K562 (cell line): ENCODE results near the gene ELOB. TPM values are rescaled to one million over a fixed set of nuclear protein-coding genes. Genes with fewer than 3 reads are reported as not detected.

Source experiments
- polyA plus RNA-seq, 8 experiments: library from polyadenylated mRNA; depleted of rRNA in 4 of 8; stranded (reverse) in 5 of 8; unstranded in 3 of 8; fragments of >200 nt; fragmentation: Nextera tagmentation in 2 of 8; fragmentation: Illumina TruSeq in 1 of 8; extraction: Ambion mirVana in 2 of 8; extraction: Trizol in 1 of 8; gene quantifications; 2 replicates each; pipeline versions ENCODE4 v1.2.1 to v1.2.3, GENCODE V29; 2011 to 2014; ENCODE audit warnings: inconsistent platforms in 1 of 8, missing spikeins in 1 of 8
- small RNA-seq: library from RNA; depleted of rRNA; stranded (forward); fragments of <200 nt; gene quantifications from one replicate; pipeline ENCODE3, GENCODE V24; 2014
- total RNA-seq, 7 experiments: library from RNA; depleted of rRNA in 6 of 7; stranded (reverse); fragments of >200 nt in 6 of 7; fragmentation: Illumina TruSeq in 2 of 7; extraction: Trizol in 2 of 7; gene quantifications; 2 replicates each; pipeline versions ENCODE4 v1.2.1 to v1.2.3, GENCODE V29; 2011 to 2021; ENCODE audit warnings: low replicate concordance in 1 of 7

The ELOB gene
- total and polyA plus RNA-seq, 9 of the 15 experiments (the other 6 are each of a cell fraction or from before 2014, with no cell fraction given): 63.2 to 791 (median 237) TPM

Small RNAs within 50 kb of the gene (small RNA-seq; reads per million reads assigned to genes)
- gene SNORA3C: not detected

Other genes starting within 250 kb of the ELOB start
Only the 7 nearest of the 20 such genes appear.
- 0.09 and 0.29 TPM in 2 replicates for gene PRSS27, start 57.1 kb downstream of the ELOB start, total RNA-seq (2014; rRNA removed)
- gene PRSS27, start 57.1 kb downstream of the ELOB start, total RNA-seq (2014; rRNA removed; fragmentation: Illumina TruSeq; extraction: Trizol): not detected in 2 replicates
- 0.15 and 0.18 TPM in 2 replicates for gene PRSS27, start 57.1 kb downstream of the ELOB start, total RNA-seq (2015; rRNA removed; fragmentation: Illumina TruSeq; extraction: Trizol)
- gene PRSS27, start 57.1 kb downstream of the ELOB start, total RNA-seq (2021): 0.16 and 0.20 TPM in 2 replicates
- gene PRSS27, start 57.1 kb downstream of the ELOB start, polyA plus RNA-seq (2011; rRNA removed): 0.20 TPM in 2 replicates
- gene PRSS27, start 57.1 kb downstream of the ELOB start, polyA plus RNA-seq (2014; fragmentation: Illumina TruSeq; extraction: Trizol): 0.11 TPM in 1 of 2 replicates, not detected in the other
- not detected for gene PRSS27, start 57.1 kb downstream of the ELOB start, polyA plus RNA-seq (2014; fragmentation: Nextera tagmentation; extraction: Ambion mirVana)
- 0.22 TPM in 1 of 2 replicates, not detected in the other for gene PRSS27, start 57.1 kb downstream of the ELOB start, polyA plus RNA-seq (2014; rRNA removed)
- 81.1 and 85.3 TPM in 2 replicates for gene SRRM2, start 24.6 kb downstream of the ELOB start, total RNA-seq (2014; rRNA removed)
- 79.2 and 79.9 TPM in 2 replicates for gene SRRM2, start 24.6 kb downstream of the ELOB start, total RNA-seq (2014; rRNA removed; fragmentation: Illumina TruSeq; extraction: Trizol)
- 70.6 and 91.2 TPM in 2 replicates for gene SRRM2, start 24.6 kb downstream of the ELOB start, total RNA-seq (2015; rRNA removed; fragmentation: Illumina TruSeq; extraction: Trizol)
- gene SRRM2, start 24.6 kb downstream of the ELOB start, total RNA-seq (2021): 413 and 466 TPM in 2 replicates
- gene SRRM2, start 24.6 kb downstream of the ELOB start, polyA plus RNA-seq (2011; rRNA removed): 82.5 and 179 TPM in 2 replicates
- gene SRRM2, start 24.6 kb downstream of the ELOB start, polyA plus RNA-seq (2014; fragmentation: Illumina TruSeq; extraction: Trizol): 517 and 558 TPM in 2 replicates
- 10 to 100 TPM; 26.7 to 27.6 TPM for gene SRRM2, start 24.6 kb downstream of the ELOB start, polyA plus RNA-seq (2014; fragmentation: Nextera tagmentation; extraction: Ambion mirVana)
- gene SRRM2, start 24.6 kb downstream of the ELOB start, polyA plus RNA-seq (2014; rRNA removed): 463 and 563 TPM in 2 replicates
- gene PRSS33, start 10.3 kb upstream of the ELOB start, total RNA-seq (2014; rRNA removed): not detected in 2 replicates
- not detected in 2 replicates for gene PRSS33, start 10.3 kb upstream of the ELOB start, total RNA-seq (2014; rRNA removed; fragmentation: Illumina TruSeq; extraction: Trizol)
- gene PRSS33, start 10.3 kb upstream of the ELOB start, total RNA-seq (2015; rRNA removed; fragmentation: Illumina TruSeq; extraction: Trizol): not detected in 2 replicates
- not detected in 2 replicates for gene PRSS33, start 10.3 kb upstream of the ELOB start, total RNA-seq (2021)
- not detected in 2 replicates for gene PRSS33, start 10.3 kb upstream of the ELOB start, polyA plus RNA-seq (2011; rRNA removed)
- gene PRSS33, start 10.3 kb upstream of the ELOB start, polyA plus RNA-seq (2014; fragmentation: Illumina TruSeq; extraction: Trizol): not detected in 2 replicates
- gene PRSS33, start 10.3 kb upstream of the ELOB start, polyA plus RNA-seq (2014; fragmentation: Nextera tagmentation; extraction: Ambion mirVana): not detected
- not detected in 2 replicates for gene PRSS33, start 10.3 kb upstream of the ELOB start, polyA plus RNA-seq (2014; rRNA removed)
- gene PRSS41, start 21.2 kb upstream of the ELOB start, total RNA-seq (2014; rRNA removed): not detected in 2 replicates
- not detected in 2 replicates for gene PRSS41, start 21.2 kb upstream of the ELOB start, total RNA-seq (2014; rRNA removed; fragmentation: Illumina TruSeq; extraction: Trizol)
- gene PRSS41, start 21.2 kb upstream of the ELOB start, total RNA-seq (2015; rRNA removed; fragmentation: Illumina TruSeq; extraction: Trizol): not detected in 2 replicates
- gene PRSS41, start 21.2 kb upstream of the ELOB start, total RNA-seq (2021): not detected in 2 replicates
- gene PRSS41, start 21.2 kb upstream of the ELOB start, polyA plus RNA-seq (2011; rRNA removed): not detected in 2 replicates
- gene PRSS41, start 21.2 kb upstream of the ELOB start, polyA plus RNA-seq (2014; fragmentation: Illumina TruSeq; extraction: Trizol): not detected in 2 replicates
- gene PRSS41, start 21.2 kb upstream of the ELOB start, polyA plus RNA-seq (2014; fragmentation: Nextera tagmentation; extraction: Ambion mirVana): not detected
- not detected in 2 replicates for gene PRSS41, start 21.2 kb upstream of the ELOB start, polyA plus RNA-seq (2014; rRNA removed)
- gene PRSS21, start 40.0 kb upstream of the ELOB start, total RNA-seq (2014; rRNA removed): 61.3 and 77.8 TPM in 2 replicates
- gene PRSS21, start 40.0 kb upstream of the ELOB start, total RNA-seq (2014; rRNA removed; fragmentation: Illumina TruSeq; extraction: Trizol): 41.5 and 43.6 TPM in 2 replicates
- gene PRSS21, start 40.0 kb upstream of the ELOB start, total RNA-seq (2015; rRNA removed; fragmentation: Illumina TruSeq; extraction: Trizol): 41.7 and 43.7 TPM in 2 replicates
- gene PRSS21, start 40.0 kb upstream of the ELOB start, total RNA-seq (2021): 113 and 121 TPM in 2 replicates
- gene PRSS21, start 40.0 kb upstream of the ELOB start, polyA plus RNA-seq (2011; rRNA removed): 112 and 157 TPM in 2 replicates
- gene PRSS21, start 40.0 kb upstream of the ELOB start, polyA plus RNA-seq (2014; fragmentation: Illumina TruSeq; extraction: Trizol): 76.1 and 104 TPM in 2 replicates
- 10 to 100 TPM; 12.1 to 21.0 TPM for gene PRSS21, start 40.0 kb upstream of the ELOB start, polyA plus RNA-seq (2014; fragmentation: Nextera tagmentation; extraction: Ambion mirVana)
- gene PRSS21, start 40.0 kb upstream of the ELOB start, polyA plus RNA-seq (2014; rRNA removed): 106 and 107 TPM in 2 replicates
- gene ZG16B, start 53.0 kb upstream of the ELOB start, total RNA-seq (2014; rRNA removed): 0.24 TPM in 1 of 2 replicates, not detected in the other
- not detected in 2 replicates for gene ZG16B, start 53.0 kb upstream of the ELOB start, total RNA-seq (2014; rRNA removed; fragmentation: Illumina TruSeq; extraction: Trizol)
- 0.25 TPM in 1 of 2 replicates, not detected in the other for gene ZG16B, start 53.0 kb upstream of the ELOB start, total RNA-seq (2015; rRNA removed; fragmentation: Illumina TruSeq; extraction: Trizol)
- 0.35 and 0.40 TPM in 2 replicates for gene ZG16B, start 53.0 kb upstream of the ELOB start, total RNA-seq (2021)
- gene ZG16B, start 53.0 kb upstream of the ELOB start, polyA plus RNA-seq (2011; rRNA removed): 0.43 and 0.58 TPM in 2 replicates
- 0.40 TPM in 1 of 2 replicates, not detected in the other for gene ZG16B, start 53.0 kb upstream of the ELOB start, polyA plus RNA-seq (2014; fragmentation: Illumina TruSeq; extraction: Trizol)
- gene ZG16B, start 53.0 kb upstream of the ELOB start, polyA plus RNA-seq (2014; fragmentation: Nextera tagmentation; extraction: Ambion mirVana): not detected
- gene ZG16B, start 53.0 kb upstream of the ELOB start, polyA plus RNA-seq (2014; rRNA removed): 0.33 and 0.49 TPM in 2 replicates
- gene PRSS22, start 80.9 kb upstream of the ELOB start, total RNA-seq (2014; rRNA removed): not detected in 2 replicates
- gene PRSS22, start 80.9 kb upstream of the ELOB start, total RNA-seq (2014; rRNA removed; fragmentation: Illumina TruSeq; extraction: Trizol): not detected in 2 replicates
- gene PRSS22, start 80.9 kb upstream of the ELOB start, total RNA-seq (2015; rRNA removed; fragmentation: Illumina TruSeq; extraction: Trizol): not detected in 2 replicates
- gene PRSS22, start 80.9 kb upstream of the ELOB start, total RNA-seq (2021): not detected in 2 replicates
- 0.13 TPM in 1 of 2 replicates, not detected in the other for gene PRSS22, start 80.9 kb upstream of the ELOB start, polyA plus RNA-seq (2011; rRNA removed)
- gene PRSS22, start 80.9 kb upstream of the ELOB start, polyA plus RNA-seq (2014; fragmentation: Illumina TruSeq; extraction: Trizol): not detected in 2 replicates
- gene PRSS22, start 80.9 kb upstream of the ELOB start, polyA plus RNA-seq (2014; fragmentation: Nextera tagmentation; extraction: Ambion mirVana): not detected
- gene PRSS22, start 80.9 kb upstream of the ELOB start, polyA plus RNA-seq (2014; rRNA removed): 0.42 TPM in 1 of 2 replicates, not detected in the other